Karpas-422 (cell line): ENCODE measurements around the gene NECAP2. TPM values are rescaled to one million over a fixed set of nuclear protein-coding genes. Genes with fewer than 3 reads are reported as not detected.

Experiments used
- DNase-seq: peaks from one replicate; pipeline ENCODE4 v3.0.0-alpha.2; 2015
- H2AFZ ChIP-seq: fragments of 200-600 bp; sonication (generic); 2 replicates; pipeline ENCODE4 v1.6.1; 2014; ENCODE audit warnings: antibody characterized with exemption, low read length, mixed read lengths
- H3K27ac ChIP-seq: fragments of 200-600 bp; sonication (generic); 2 replicates; pipeline ENCODE4 v1.5.1; 2014; ENCODE audit warnings: mild to moderate bottlenecking, low read length, moderate library complexity
- H3K27me3 ChIP-seq: fragments of 200-600 bp; sonication (generic); 2 replicates; pipeline ENCODE4 v1.6.1; 2014; ENCODE audit warnings: low read length, mixed read lengths
- H3K36me3 ChIP-seq: fragments of 200-600 bp; sonication (generic); 2 replicates; pipeline ENCODE4 v1.6.1; 2014; ENCODE audit warnings: low read length, mixed read lengths; ENCODE audit not compliant: insufficient read depth
- H3K4me1 ChIP-seq: fragments of 200-600 bp; sonication (generic); 2 replicates; pipeline ENCODE4 v1.6.1; 2014; ENCODE audit warnings: mild to moderate bottlenecking, low read length, mixed read lengths
- H3K4me2 ChIP-seq: fragments of 200-600 bp; sonication (generic); 2 replicates; pipeline ENCODE4 v1.6.1; 2014; ENCODE audit warnings: low read length, low read depth, mild to moderate bottlenecking; ENCODE audit not compliant: poor library complexity, severe bottlenecking
- H3K4me3 ChIP-seq: fragments of 200-600 bp; sonication (generic); 2 replicates; pipeline ENCODE4 v1.5.1; 2014; ENCODE audit warnings: mild to moderate bottlenecking, antibody characterized with exemption, low read length, mixed read lengths
- H3K79me2 ChIP-seq: fragments of 200-600 bp; sonication (generic); 2 replicates; pipeline ENCODE4 v1.6.1; 2014; ENCODE audit warnings: mild to moderate bottlenecking, low read length, mixed read lengths
- H3K9ac ChIP-seq: fragments of 200-600 bp; sonication (generic); 2 replicates; pipeline ENCODE4 v1.6.0; 2014; ENCODE audit warnings: low read length
- H3K9me2 ChIP-seq: fragments of 200-600 bp; sonication (generic), shearing (Covaris generic); replicated peaks from 2 replicates; pipeline ENCODE4 v1.6.0; 2014; ENCODE audit warnings: mild to moderate bottlenecking, low read length, moderate library complexity; ENCODE audit not compliant: insufficient read depth
- H3K9me3 ChIP-seq: fragments of 300-700, 200-600 bp; sonication (generic); 2 replicates; pipeline ENCODE4 v1.6.1; 2014; ENCODE audit warnings: low read length, mixed read lengths
- H4K20me1 ChIP-seq: fragments of 200-600 bp; sonication (generic); 2 replicates; pipeline ENCODE4 v1.6.1; 2014; ENCODE audit warnings: mild to moderate bottlenecking, antibody characterized with exemption, low read length, low read depth; ENCODE audit not compliant: insufficient read depth
- total RNA-seq: library from RNA; depleted of rRNA; stranded (reverse); fragments of >200 nt; shearing (Covaris generic); gene quantifications from 2 replicates; pipeline ENCODE4 v1.2.3, GENCODE V29; 2014; ENCODE audit warnings: low replicate concordance

NECAP2 gene
- total RNA-seq, 1 experiment from 2014 or later: 54.9 TPM

GRCh38 chr1:16398371-16398953, 42.1 kb upstream of the NECAP2 start:
- Histone ChIP-seq H3K4me1 (peaks cover 28% of the 10 kb centered on the region), H3K27me3 (no peaks in the 10 kb centered on the region), H3K4me3 (no peak overlapping the region), H4K20me1 (peaks cover 16% of the 10 kb centered on the region), H2AFZ (no peak overlapping the region), H3K79me2 (peaks cover 14% of the 10 kb centered on the region), H3K9me3 (no peaks in the 10 kb centered on the region), H3K9ac (no peak overlapping the region), H3K9me2 (no peaks in the 10 kb centered on the region), H3K4me2 (no peak overlapping the region), H3K36me3 (peaks cover 23% of the 10 kb centered on the region; the same call in 1 of the 2 replicates), H3K27ac (no peak overlapping the region)
- no peak for DNase-seq

GRCh38 chr1:16402742-16403141, 37.8 kb upstream of the NECAP2 start:
- Histone ChIP-seq H3K9me3 (no peaks in the 10 kb centered on the region), H3K27ac (no peak overlapping the region)

GRCh38 chr1:16405441-16405840, 35.1 kb upstream of the NECAP2 start:
- H3K36me3 ChIP-seq: no peaks in the 10 kb centered on the region
- no peaks in the 10 kb centered on the region for H4K20me1 ChIP-seq
- H3K4me1 ChIP-seq: peaks cover 3% of the 10 kb centered on the region; the same call in 1 of the 2 replicates
- DNase-seq: no peak
- no peak overlapping the region for H3K4me2 ChIP-seq
- H3K27ac ChIP-seq: no peak overlapping the region
- H3K79me2 ChIP-seq: no peaks in the 10 kb centered on the region
- no peaks in the 10 kb centered on the region for H3K9me2 ChIP-seq
- H2AFZ ChIP-seq: no peak overlapping the region
- no peak overlapping the region for H3K9ac ChIP-seq
- no peaks in the 10 kb centered on the region for H3K9me3 ChIP-seq
- H3K27me3 ChIP-seq: no peaks in the 10 kb centered on the region
- H3K4me3 ChIP-seq: no peak overlapping the region

More at GRCh38 chr1:16402742-16403141, 37.8 kb upstream of the NECAP2 start:
- H3K36me3 ChIP-seq: 0 out of 2 replicates have a peak, but pooled peaks cover 3% of the 10 kb centered on the region
- no peaks in the 10 kb centered on the region for H3K9me2 ChIP-seq
- H3K4me3 ChIP-seq: no peak overlapping the region
- DNase-seq: no peak
- no peaks in the 10 kb centered on the region for H3K27me3 ChIP-seq
- H3K79me2 ChIP-seq: no peaks in the 10 kb centered on the region
- no peak overlapping the region for H3K4me2 ChIP-seq
- peaks cover 17% of the 10 kb centered on the region for H3K4me1 ChIP-seq
- no peak overlapping the region for H3K9ac ChIP-seq
- peaks cover 5% of the 10 kb centered on the region; the same call in 1 of the 2 replicates for H4K20me1 ChIP-seq
- no peak overlapping the region for H2AFZ ChIP-seq

- H2AFZ ChIP-seq: no peak overlapping the region
- H3K27ac ChIP-seq: no peak overlapping the region
- H3K4me3 ChIP-seq: no peak overlapping the region
- peaks cover 3% of the 10 kb centered on the region; the same call in 1 of the 2 replicates for H3K4me1 ChIP-seq
- DNase-seq: no peak
- no peaks in the 10 kb centered on the region for H3K9me3 ChIP-seq
- H3K79me2 ChIP-seq: no peaks in the 10 kb centered on the region
- no peaks in the 10 kb centered on the region for H3K36me3 ChIP-seq
- no peak overlapping the region for H3K4me2 ChIP-seq
- no peaks in the 10 kb centered on the region for H3K9me2 ChIP-seq
- H3K9ac ChIP-seq: no peak overlapping the region
- no peaks in the 10 kb centered on the region for H3K27me3 ChIP-seq
- no peaks in the 10 kb centered on the region for H4K20me1 ChIP-seq
These were observed 33.7 kb upstream of the NECAP2 start for GRCh38 chr1:16406868-16407267.

- no peaks in the 10 kb centered on the region for H3K27me3 ChIP-seq
- no peaks in the 10 kb centered on the region for H3K36me3 ChIP-seq
- no peaks in the 10 kb centered on the region for H3K79me2 ChIP-seq
- H3K4me3 ChIP-seq: no peak overlapping the region
- no peak overlapping the region for H2AFZ ChIP-seq
- H3K9ac ChIP-seq: no peak overlapping the region
- H3K4me2 ChIP-seq: no peak overlapping the region
- H4K20me1 ChIP-seq: no peaks in the 10 kb centered on the region
- no peaks in the 10 kb centered on the region for H3K9me3 ChIP-seq
- peaks cover 3% of the 10 kb centered on the region; the same call in 1 of the 2 replicates for H3K4me1 ChIP-seq
- no peak for DNase-seq
- H3K9me2 ChIP-seq: no peaks in the 10 kb centered on the region
- no peak overlapping the region for H3K27ac ChIP-seq
These were observed 30.9 kb upstream of the NECAP2 start for GRCh38 chr1:16409536-16410152.

- H3K9me3 ChIP-seq: no peaks in the 10 kb centered on the region
- DNase-seq: no peak
These were observed 29.7 kb upstream of the NECAP2 start for GRCh38 chr1:16410803-16411202.

GRCh38 chr1:16413191-16413590, 27.3 kb upstream of the NECAP2 start:
- Histone ChIP-seq H3K27me3 (no peaks in the 10 kb centered on the region), H3K9me2 (no peaks in the 10 kb centered on the region), H4K20me1 (no peaks in the 10 kb centered on the region), H3K27ac (no peak overlapping the region), H3K9me3 (no peaks in the 10 kb centered on the region), H2AFZ (no peak overlapping the region), H3K9ac (no peak overlapping the region), H3K4me1 (peaks cover 3% of the 10 kb centered on the region; the same call in 1 of the 2 replicates), H3K36me3 (no peaks in the 10 kb centered on the region), H3K79me2 (no peaks in the 10 kb centered on the region), H3K4me3 (no peak overlapping the region), H3K4me2 (no peak overlapping the region)
- DNase-seq: no peak

More at GRCh38 chr1:16410803-16411202, 29.7 kb upstream of the NECAP2 start:
- H3K4me1 ChIP-seq: peaks cover 3% of the 10 kb centered on the region; the same call in 1 of the 2 replicates
- no peaks in the 10 kb centered on the region for H4K20me1 ChIP-seq
- no peaks in the 10 kb centered on the region for H3K79me2 ChIP-seq
- no peak overlapping the region for H3K4me3 ChIP-seq
- no peak overlapping the region for H3K27ac ChIP-seq
- H2AFZ ChIP-seq: no peak overlapping the region
- no peak overlapping the region for H3K9ac ChIP-seq
- H3K27me3 ChIP-seq: no peaks in the 10 kb centered on the region
- H3K36me3 ChIP-seq: no peaks in the 10 kb centered on the region
- no peaks in the 10 kb centered on the region for H3K9me2 ChIP-seq
- no peak overlapping the region for H3K4me2 ChIP-seq

GRCh38 chr1:16418823-16419425, 21.6 kb upstream of the NECAP2 start:
- Histone ChIP-seq H3K9me3 (no peaks in the 10 kb centered on the region), H3K36me3 (no peaks in the 10 kb centered on the region), H3K4me2 (no peak overlapping the region), H3K79me2 (no peaks in the 10 kb centered on the region), H3K27me3 (no peaks in the 10 kb centered on the region), H3K27ac (no peak overlapping the region), H2AFZ (no peak overlapping the region), H3K4me3 (no peak overlapping the region), H3K4me1 (peaks cover 4% of the 10 kb centered on the region), H4K20me1 (no peaks in the 10 kb centered on the region), H3K9me2 (no peaks in the 10 kb centered on the region), H3K9ac (no peak overlapping the region)
- DNase-seq: no peak
